ENCODE data around the gene SMOC1.

The SMOC1 gene

GRCh38 chr14:69968681-69969080 lies 89.5 kb downstream of the SMOC1 start:
- no peak overlapping the region for H3K27ac Mint-ChIP-seq
- H3K4me3 Mint-ChIP-seq = no peak overlapping the region
- peaks cover 64% of the 10 kb centered on the region for H3K36me3 Mint-ChIP-seq (ENCODE audit: low read depth)
- no peak for TF ChIP-seq CTCF (IDR thresholded peaks at IDR 0.05)
- H3K27me3 Mint-ChIP-seq (ENCODE audit: low read depth, poor library complexity) = peaks cover 7% of the 10 kb centered on the region
- peaks cover 8% of the 10 kb centered on the region for H3K9me3 Mint-ChIP-seq
- DNase-seq = no peak
- H3K4me1 Mint-ChIP-seq = no peaks in the 10 kb centered on the region

- H3K27ac Mint-ChIP-seq = no peak overlapping the region
- no peak for TF ChIP-seq CTCF (IDR thresholded peaks at IDR 0.05)
- H3K9me3 Mint-ChIP-seq = peaks cover 8% of the 10 kb centered on the region
- peaks cover 5% of the 10 kb centered on the region for H3K4me1 Mint-ChIP-seq
- H3K36me3 Mint-ChIP-seq (ENCODE audit: low read depth) = peaks cover 74% of the 10 kb centered on the region
- no peak for DNase-seq
- H3K27me3 Mint-ChIP-seq (ENCODE audit: low read depth, poor library complexity) = peaks cover 7% of the 10 kb centered on the region
- H3K4me3 Mint-ChIP-seq = no peak overlapping the region
Observed at GRCh38 chr14:69972755-69973154, 93.5 kb downstream of the SMOC1 start.

GRCh38 chr14:69973846-69974245 lies 94.6 kb downstream of the SMOC1 start:
- Mint-ChIP-seq H3K9me3 (peaks cover 5% of the 10 kb centered on the region), H3K27me3 (ENCODE audit: low read depth, poor library complexity) (peaks cover 3% of the 10 kb centered on the region), H3K4me1 (peaks cover 5% of the 10 kb centered on the region), H3K27ac (no peak overlapping the region), H3K4me3 (no peak overlapping the region), H3K36me3 (ENCODE audit: low read depth) (peaks cover 74% of the 10 kb centered on the region)
- TF ChIP-seq CTCF (IDR thresholded peaks at IDR 0.05) = no peak
- DNase-seq = no peak

GRCh38 chr14:69979882-69980281 lies 100.7 kb downstream of the SMOC1 start:
- Mint-ChIP-seq H3K27me3 (ENCODE audit: low read depth, poor library complexity) (peaks cover 6% of the 10 kb centered on the region), H3K9me3 (no peaks in the 10 kb centered on the region), H3K4me3 (no peak overlapping the region), H3K4me1 (peaks cover 32% of the 10 kb centered on the region), H3K27ac (no peak overlapping the region), H3K36me3 (ENCODE audit: low read depth) (peaks cover 93% of the 10 kb centered on the region)
- no peak for TF ChIP-seq CTCF (IDR thresholded peaks at IDR 0.05)
- no peak for DNase-seq

- peaks cover 32% of the 10 kb centered on the region for H3K4me1 Mint-ChIP-seq
- H3K27ac Mint-ChIP-seq = no peak overlapping the region
Observed at GRCh38 chr14:69980457-69981425, 101.5 kb downstream of the SMOC1 start.

More at GRCh38 chr14:69980457-69981425, 101.5 kb downstream of the SMOC1 start:
- Mint-ChIP-seq H3K9me3 (no peaks in the 10 kb centered on the region), H3K4me3 (no peak overlapping the region), H3K36me3 (ENCODE audit: low read depth) (peaks cover 93% of the 10 kb centered on the region), H3K27me3 (ENCODE audit: low read depth, poor library complexity) (peaks cover 10% of the 10 kb centered on the region)
- DNase-seq = no peak
- TF ChIP-seq CTCF (IDR thresholded peaks at IDR 0.05) = no peak
